ENCODE measurements around the gene UCN2.

Gene UCN2

DNA sequence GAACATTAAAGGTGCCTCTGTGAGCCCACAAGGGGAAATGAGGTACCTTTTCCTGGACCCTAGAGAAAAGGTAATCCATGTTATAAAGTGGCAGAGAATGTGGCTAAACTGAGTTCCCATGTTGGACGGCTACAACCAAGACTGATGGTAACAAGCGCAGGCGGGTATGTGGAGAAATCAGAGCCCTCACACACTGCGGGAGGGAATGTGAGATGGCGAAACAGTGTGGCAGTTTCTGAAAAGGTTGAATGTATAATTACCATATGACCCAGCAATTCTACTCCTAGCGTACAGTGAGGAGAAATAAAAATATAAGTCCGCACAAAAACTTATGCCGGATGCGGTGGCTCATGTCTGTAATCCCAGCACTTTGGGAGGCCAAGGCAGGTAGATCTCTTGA lies 35.5 kb downstream of the UCN2 start:
- TF ChIP-seq, protein P1, sequence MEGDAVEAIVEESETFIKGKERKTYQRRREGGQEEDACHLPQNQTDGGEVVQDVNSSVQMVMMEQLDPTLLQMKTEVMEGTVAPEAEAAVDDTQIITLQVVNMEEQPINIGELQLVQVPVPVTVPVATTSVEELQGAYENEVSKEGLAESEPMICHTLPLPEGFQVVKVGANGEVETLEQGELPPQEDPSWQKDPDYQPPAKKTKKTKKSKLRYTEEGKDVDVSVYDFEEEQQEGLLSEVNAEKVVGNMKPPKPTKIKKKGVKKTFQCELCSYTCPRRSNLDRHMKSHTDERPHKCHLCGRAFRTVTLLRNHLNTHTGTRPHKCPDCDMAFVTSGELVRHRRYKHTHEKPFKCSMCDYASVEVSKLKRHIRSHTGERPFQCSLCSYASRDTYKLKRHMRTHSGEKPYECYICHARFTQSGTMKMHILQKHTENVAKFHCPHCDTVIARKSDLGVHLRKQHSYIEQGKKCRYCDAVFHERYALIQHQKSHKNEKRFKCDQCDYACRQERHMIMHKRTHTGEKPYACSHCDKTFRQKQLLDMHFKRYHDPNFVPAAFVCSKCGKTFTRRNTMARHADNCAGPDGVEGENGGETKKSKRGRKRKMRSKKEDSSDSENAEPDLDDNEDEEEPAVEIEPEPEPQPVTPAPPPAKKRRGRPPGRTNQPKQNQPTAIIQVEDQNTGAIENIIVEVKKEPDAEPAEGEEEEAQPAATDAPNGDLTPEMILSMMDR (conservative IDR thresholded peaks at IDR 0.05; ENCODE audit: low read depth, low read length), result no peak
- no peak overlapping the region for H3K4me3 ChIP-seq (ENCODE audit: low read depth, low read length)
- no peak for DNase-seq (ENCODE audit: low read depth)

DNA sequence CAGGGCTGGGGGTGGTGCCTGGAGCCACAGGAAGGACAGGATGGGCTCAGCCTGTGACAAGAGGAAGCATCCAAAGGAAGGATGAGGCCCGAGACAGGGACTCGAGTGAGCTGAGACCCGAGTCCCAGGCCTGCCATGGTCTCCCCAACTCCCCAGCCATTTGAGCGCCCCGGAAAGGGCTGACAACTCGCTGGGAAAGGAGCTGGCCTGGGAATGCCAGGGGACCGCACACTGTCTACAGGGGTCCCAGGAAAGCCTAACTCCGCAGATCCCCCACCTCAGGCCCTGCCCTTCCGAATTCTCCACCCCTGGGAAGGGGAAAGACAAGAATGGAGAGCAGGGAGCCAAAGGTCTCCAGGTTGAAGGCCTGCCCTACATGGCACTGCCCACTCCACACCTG lies 38.6 kb downstream of the UCN2 start:
- TF ChIP-seq, protein P1 (conservative IDR thresholded peaks at IDR 0.05; ENCODE audit: low read depth, low read length), result no peak
- no peak for DNase-seq (ENCODE audit: low read depth)

DNA sequence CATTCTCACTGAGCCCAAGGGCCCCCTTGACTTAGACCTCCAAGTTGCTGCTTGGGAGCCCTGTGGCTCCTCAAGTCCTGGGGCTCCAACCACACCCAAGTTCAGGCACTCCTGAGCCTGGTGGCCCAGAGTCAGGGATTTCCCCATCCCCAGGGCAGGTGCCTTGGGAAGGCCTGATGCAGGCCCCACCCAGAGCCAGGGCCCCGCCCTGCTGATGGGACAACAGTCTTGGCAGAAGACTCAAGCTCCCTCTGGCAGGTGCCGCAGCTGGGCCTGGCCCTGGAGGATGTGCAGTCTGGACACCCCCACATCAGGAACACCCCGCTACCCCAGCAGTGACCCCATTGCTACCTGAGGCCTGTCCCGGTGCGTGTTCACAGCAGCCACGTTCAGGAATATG lies 41.9 kb downstream of the UCN2 start:
- TF ChIP-seq, protein P1 (conservative IDR thresholded peaks at IDR 0.05; ENCODE audit: low read depth, low read length), result no peak
- no peak overlapping the region for H3K4me3 ChIP-seq (ENCODE audit: low read depth, low read length)
- no peak for DNase-seq (ENCODE audit: low read depth)

More for the DNA sequence above, 38.6 kb downstream of the UCN2 start:
- no peak overlapping the region for H3K4me3 ChIP-seq (ENCODE audit: low read depth, low read length)

DNA sequence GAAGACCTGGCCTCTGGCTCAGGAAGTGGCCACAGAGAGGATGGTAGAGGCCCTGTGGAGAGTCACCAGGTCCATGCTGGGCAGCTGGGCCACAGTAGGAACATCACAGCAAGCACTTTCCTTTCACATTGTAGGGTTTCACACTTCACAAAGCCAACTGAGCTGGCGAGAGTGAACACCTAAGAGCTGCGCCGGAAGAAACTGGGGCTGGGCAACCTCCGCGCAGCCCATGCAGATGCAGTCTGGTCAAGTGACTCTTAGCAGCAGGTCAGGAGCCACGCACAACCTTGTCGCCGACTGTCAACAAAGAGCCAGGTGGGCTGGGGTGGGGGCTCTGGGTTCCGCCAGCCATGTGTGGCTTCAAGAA lies 44.3 kb downstream of the UCN2 start:
- no peak overlapping the region for H3K4me3 ChIP-seq (ENCODE audit: low read depth, low read length)
- DNase-seq (ENCODE audit: low read depth), result no peak
- TF ChIP-seq, protein P1 (conservative IDR thresholded peaks at IDR 0.05; ENCODE audit: low read depth, low read length), result no peak

DNA sequence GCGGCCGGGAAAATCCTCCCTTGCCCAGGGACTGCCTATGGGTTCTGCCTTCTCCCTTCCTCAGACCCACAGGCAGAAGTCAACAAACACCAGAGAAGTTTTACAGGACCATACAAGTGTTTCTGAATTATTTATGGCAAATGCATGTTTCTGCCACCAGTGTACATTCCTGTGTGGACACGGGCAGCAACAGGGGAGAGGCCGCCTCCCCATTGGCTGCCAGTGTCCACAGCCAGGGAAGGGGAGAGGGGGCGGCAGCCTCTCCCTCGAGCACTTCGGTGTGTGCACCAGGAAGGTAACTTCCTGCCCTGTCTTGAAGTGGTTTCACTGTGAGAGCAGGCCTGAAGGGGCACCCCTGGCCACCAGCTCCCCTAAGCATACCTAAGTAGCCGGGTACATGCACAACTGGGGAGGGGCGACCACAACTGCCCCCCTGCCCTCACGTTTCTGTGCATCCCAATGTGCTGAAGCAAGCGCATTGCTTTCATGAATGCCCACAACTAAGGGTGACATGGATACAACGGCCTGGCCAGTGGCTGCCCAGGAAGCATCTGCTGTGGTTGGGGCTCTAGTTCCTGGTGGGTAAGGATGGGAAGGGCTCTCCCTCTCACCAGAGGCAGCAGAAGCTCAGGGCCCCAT lies 44.8 kb downstream of the UCN2 start:
- no peak for DNase-seq (ENCODE audit: low read depth)
- H3K4me3 ChIP-seq (ENCODE audit: low read depth, low read length), result no peak overlapping the region
- TF ChIP-seq, protein P1 (conservative IDR thresholded peaks at IDR 0.05; ENCODE audit: low read depth, low read length), result no peak

DNA sequence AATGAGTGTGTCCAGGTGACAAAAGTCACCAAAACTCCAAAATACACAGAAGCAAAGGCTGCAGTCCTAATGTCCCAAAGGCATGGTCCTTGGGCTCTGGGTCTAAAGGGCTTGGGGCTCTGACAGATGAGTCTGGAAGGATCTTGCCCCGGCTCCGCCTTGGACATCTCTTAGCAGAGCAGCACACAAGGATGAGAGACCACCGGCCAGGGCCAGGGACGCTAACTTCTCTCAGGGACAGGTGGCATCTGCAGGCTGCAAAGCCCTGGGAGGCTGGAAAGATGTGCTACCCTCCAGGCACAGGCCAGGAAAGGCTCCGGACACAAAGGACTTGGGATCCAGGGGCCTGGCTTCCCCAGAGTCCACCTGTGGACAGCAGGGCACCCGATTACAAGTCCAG lies 45.5 kb downstream of the UCN2 start:
- TF ChIP-seq, protein P1 (conservative IDR thresholded peaks at IDR 0.05; ENCODE audit: low read depth, low read length), result no peak
- DNase-seq (ENCODE audit: low read depth), result no peak
- H3K4me3 ChIP-seq (ENCODE audit: low read depth, low read length), result no peak overlapping the region

DNA sequence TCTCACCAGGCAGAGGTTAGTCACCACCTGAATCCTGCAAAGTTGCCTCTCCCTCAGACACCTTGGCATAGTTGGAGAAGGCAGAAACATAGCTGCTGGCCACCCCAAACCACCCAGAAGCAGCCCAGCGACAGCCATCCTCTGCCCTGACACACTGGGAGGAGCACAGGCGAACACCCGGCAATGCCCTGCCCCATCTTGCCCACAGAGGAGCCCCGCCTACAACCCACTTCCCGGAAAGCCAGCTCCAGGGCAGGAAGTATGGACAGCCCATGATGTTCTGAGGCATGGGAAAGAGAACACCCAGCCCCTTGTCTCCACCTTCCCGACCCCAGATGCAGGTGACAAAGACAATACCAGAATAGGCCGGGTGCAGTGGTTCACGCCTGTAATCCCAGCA lies 47.0 kb downstream of the UCN2 start:
- DNase-seq (ENCODE audit: low read depth), result no peak
- TF ChIP-seq, protein P1 (conservative IDR thresholded peaks at IDR 0.05; ENCODE audit: low read depth, low read length), result no peak
- no peak overlapping the region for H3K4me3 ChIP-seq (ENCODE audit: low read depth, low read length)
